Liver (tissue), 3 donors: ENCODE results near the gene PPP1R1A.

Source experiments
- CTCF ChIP-seq: fragments of 150-350 bp; IDR thresholded peaks from 2 replicates; pipeline ENCODE4 v1.5.1; 2017; ENCODE audit warnings: improper control_type of control experiment, low read depth, low read length; ENCODE audit not compliant: missing input control
- EGR1 ChIP-seq, 2 donors: IDR thresholded peaks; 2 replicates each; pipeline ENCODE4 v1.6.1; 2016 to 2018; ENCODE audit warnings: antibody characterized with exemption in 2 of 2, low read depth in 2 of 2
- YY1 ChIP-seq: IDR thresholded peaks from 2 replicates; pipeline ENCODE4 v1.6.1; 2016; ENCODE audit warnings: antibody characterized with exemption, mild to moderate bottlenecking
- ZBTB33 ChIP-seq: IDR thresholded peaks from 2 replicates; pipeline ENCODE4 v1.6.1; 2016; ENCODE audit warnings: antibody characterized with exemption
- donor health status: healthy.
- donor health status: healthy.

GRCh38 chr12:54565310-54565985 lies 23.0 kb downstream of the PPP1R1A start:
- TF ChIP-seq YY1 (no peak), CTCF (no peak), EGR1 (IDR thresholded peaks at IDR 0.05; ENCODE audit: low read depth in 2 of 2) (no peak), ZBTB33 (no peak)
